GM12878 (cell line): ENCODE results near the gene NUP37. TPM values are rescaled to one million over a fixed set of nuclear protein-coding genes. Genes with fewer than 3 reads are reported as not detected.

Experiments
- ATAC-seq: fragments of 200-7000 bp; cut with Tn5 transposase; 3 replicates; pipeline ENCODE4 v1.9.1; 2020; ENCODE audit warnings: mild to moderate bottlenecking, moderate library complexity
- BruUV-seq: library from RNA; stranded (reverse); fragments of 400-500 nt; replicated peaks from 2 replicates; lab custom pipeline; 2021; lab: Mats Ljungman, UMichigan
- CTCF ChIA-PET: fragments of 300-600 bp; sonication (Branson Sonifier 250); formaldehyde crosslinking; extraction: SDS; loops from one replicate; lab custom pipeline; 2021; ENCODE audit warnings: inconsistent platforms; lab: Yijun Ruan, JAX
- POLR2A ChIA-PET: fragments of 350-600 bp; formaldehyde crosslinking; extraction: SDS; loops from one replicate; lab custom pipeline; 2021; ENCODE audit warnings: inconsistent platforms; lab: Charles Lee
- RAD21 ChIA-PET: fragments of 300-600 bp; sonication (Branson Sonifier 250); formaldehyde crosslinking; loops from one replicate; lab custom pipeline; 2023; ENCODE audit warnings: antibody characterized with exemption; ENCODE audit not compliant: unreplicated experiment; lab: Charles Lee
- SMC1A ChIA-PET: fragments of 300-600 bp; sonication (Branson Sonifier 250); formaldehyde crosslinking; loops from one replicate; lab custom pipeline; 2023; ENCODE audit not compliant: unreplicated experiment, uncharacterized antibody; lab: Charles Lee
- DNase-seq: peaks from one replicate; pipeline ENCODE4 v3.0.0-alpha.2; 2011; ENCODE audit warnings: low read depth, low spot score
- FAIRE-seq: peaks from 3 replicates; lab custom pipeline; 2011; peaks lifted over from hg19 to GRCh38; lab: Jason Lieb, UNC
- H2AFZ ChIP-seq: 2 replicates; pipeline ENCODE4 v1.6.0; 2011; ENCODE audit warnings: low read depth, low read length, control low read depth; ENCODE audit not compliant: control insufficient read depth
- H3K27ac ChIP-seq: 2 replicates; pipeline ENCODE4 v1.5.1; 2011; ENCODE audit warnings: control low read depth; ENCODE audit not compliant: control insufficient read depth, insufficient read depth
- H3K27me3 ChIP-seq, 2 experiments: replicated peaks in 1 of 2; 2 replicates each; pipeline versions ENCODE4 v1.6.0 to v1.6.1; 2011; ENCODE audit warnings: low read length in 1 of 2; ENCODE audit not compliant: control insufficient read depth in 2 of 2, insufficient read depth in 2 of 2
- H3K36me3 ChIP-seq, 2 experiments: 2 replicates each; pipeline ENCODE4 v1.5.1; 2011; ENCODE audit warnings: low read length in 1 of 2; ENCODE audit not compliant: control insufficient read depth in 2 of 2, insufficient read depth in 2 of 2
- H3K4me1 ChIP-seq: 2 replicates; pipeline ENCODE4 v1.6.1; 2011; ENCODE audit warnings: mild to moderate bottlenecking, low read length, moderate library complexity, mixed read lengths; ENCODE audit not compliant: control insufficient read depth, insufficient read depth
- H3K4me2 ChIP-seq: 2 replicates; pipeline ENCODE4 v1.6.0; 2011; ENCODE audit warnings: control low read depth; ENCODE audit not compliant: control insufficient read depth, insufficient read depth
- H3K4me3 ChIP-seq: fragments of 200-600 bp; sonication (generic); 2 replicates; pipeline ENCODE4 v1.5.1; 2016
- H3K79me2 ChIP-seq: 2 replicates; pipeline ENCODE4 v1.6.0; 2011; ENCODE audit warnings: low read length; ENCODE audit not compliant: control insufficient read depth, insufficient read depth
- H3K9ac ChIP-seq: 2 replicates; pipeline ENCODE4 v1.8.0; 2011; ENCODE audit warnings: low read length, control low read depth, mixed read lengths; ENCODE audit not compliant: control insufficient read depth, insufficient read depth
- H3K9me3 ChIP-seq: replicated peaks from 3 replicates; pipeline ENCODE4 v1.5.1; 2011; ENCODE audit warnings: mild to moderate bottlenecking, low read length; ENCODE audit not compliant: control insufficient read depth, insufficient read depth
- H4K20me1 ChIP-seq: 2 replicates; pipeline ENCODE4 v1.6.0; 2011; ENCODE audit not compliant: control insufficient read depth, insufficient read depth
- ZNF24 ChIP-seq: fragments of 450-650 bp; IDR thresholded peaks from 2 replicates; pipeline ENCODE4 v1.6.1; 2017; ENCODE audit warnings: antibody characterized with exemption, mild to moderate bottlenecking
- WGBS: methylation state at CpG from one replicate; pipeline ENCODE4 v1.1.6; 2016; ENCODE audit warnings: low lambda C conversion rate; ENCODE audit not compliant: insufficient replicate concordance, insufficient coverage; ENCODE audit errors: missing lambda C conversion rate; 5-methylcytosine and 5-hydroxymethylcytosine counted together
- in situ Hi-C: fragments of 300-500 bp; cut with MboI; formaldehyde crosslinking; loops from 9 replicates; pipeline ENCODE4 v1.14.3; 2018; ENCODE audit warnings: mixed read lengths
- intact Hi-C: fragments of 100-400 bp; cut with micrococcal nuclease; formaldehyde crosslinking; loops from one replicate; pipeline ENCODE4 v1.14.2; 2022; ENCODE audit not compliant: unreplicated experiment
- polyA plus RNA-seq, 11 experiments: library from polyadenylated mRNA; depleted of rRNA in 4 of 11; unstranded in 6 of 11; stranded (reverse) in 5 of 11; fragments of >200 nt; fragmentation: Nextera tagmentation in 4 of 11; fragmentation: Illumina TruSeq in 1 of 11; extraction: Ambion mirVana in 4 of 11; extraction: Trizol in 1 of 11; gene quantifications; 1 replicate in 1 of 11; 2 replicates in 10 of 11; pipeline versions ENCODE4 v1.2.1 to v1.2.3, GENCODE V29; 2011 to 2016; ENCODE audit warnings: inconsistent platforms in 2 of 11, missing spikeins in 2 of 11, low read depth in 1 of 11
- total RNA-seq, 4 experiments: library from RNA; depleted of rRNA in 3 of 4; stranded (reverse); fragments of >200 nt in 3 of 4; fragmentation: Illumina TruSeq in 1 of 4; extraction: Trizol in 1 of 4; gene quantifications; 2 replicates each; pipeline versions ENCODE4 v1.2.1 to v1.2.3, GENCODE V29; 2013 to 2021
- TF ChIP-seq, protein P1 (sequence below): fragments of 450-650 bp; IDR thresholded peaks from 2 replicates; pipeline ENCODE4 v1.6.1; 2017; ENCODE audit warnings: mild to moderate bottlenecking, moderate library complexity

Gene NUP37
- total and polyA plus RNA-seq, 10 of the 15 experiments (the other 5 are each of a cell fraction or from before 2014, with no cell fraction given), result 51.8 to 250 (median 99.6) TPM

DNA sequence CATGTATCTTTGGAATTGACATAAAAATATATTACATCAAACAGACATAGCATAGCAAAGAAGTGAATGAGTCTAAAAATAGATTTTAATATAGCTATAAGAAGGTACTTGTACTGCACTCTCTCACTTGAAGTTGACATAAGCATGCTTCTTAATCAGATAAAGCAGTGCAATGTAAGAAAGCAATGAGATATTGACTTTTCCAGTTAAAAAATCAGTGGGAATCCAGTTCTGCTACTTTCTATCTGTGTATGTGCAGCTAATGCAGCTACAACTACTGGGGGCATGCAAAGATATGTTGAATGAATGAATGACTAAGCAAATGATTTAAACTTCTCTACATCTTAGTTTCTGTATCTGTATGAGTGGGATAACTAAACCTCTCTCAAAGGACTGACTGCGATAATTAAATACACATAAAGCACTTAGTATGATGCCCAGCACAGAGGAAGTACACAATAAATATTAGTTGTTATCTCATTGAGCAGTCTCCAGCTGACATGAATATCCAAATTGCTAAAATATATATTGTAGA lies 68.4 kb downstream of the NUP37 start:
- Histone ChIP-seq H3K4me3 (no peak overlapping the region), H2AFZ (no peak overlapping the region), H3K27ac (peak overlapping the region; percentile 62), H3K36me3 (peaks cover 0 to 27% of the 10 kb centered on the region in 2 experiments; a peak in 3 of 4 replicates), H3K9ac (no peak overlapping the region), H3K79me2 (no peaks in the 10 kb centered on the region; the same call in none of the 2 replicates), H3K4me2 (peak overlapping the region; percentile 48), H4K20me1 (no peaks in the 10 kb centered on the region), H3K9me3 (no peaks in the 10 kb centered on the region; the same call in 2 of the 3 replicates), H3K27me3 (no peaks in the 10 kb centered on the region), H3K4me1 (peaks cover 22% of the 10 kb centered on the region)
- SMC1A ChIA-PET, result interaction anchor here (1.0 to 1.4 kb wide), 4 partner anchors 8 to 84 kb away, joined by 3 to 5 read pairs (median 4); partner anchors contain the start of gene WASHC3
- RAD21 ChIA-PET, result interaction anchor here (0.7 to 1.7 kb wide), 2 partner anchors 10 to 112 kb away, joined by 3 to 4 read pairs; no protein-coding TSS in a partner anchor
- POLR2A ChIA-PET, result interaction anchor here (1.4 kb wide), 1 partner anchor 9 kb away, joined by 3 read pairs; no protein-coding TSS in a partner anchor
- peak; percentile 96 for TF ChIP-seq ZNF24
- TF ChIP-seq, protein P1, sequence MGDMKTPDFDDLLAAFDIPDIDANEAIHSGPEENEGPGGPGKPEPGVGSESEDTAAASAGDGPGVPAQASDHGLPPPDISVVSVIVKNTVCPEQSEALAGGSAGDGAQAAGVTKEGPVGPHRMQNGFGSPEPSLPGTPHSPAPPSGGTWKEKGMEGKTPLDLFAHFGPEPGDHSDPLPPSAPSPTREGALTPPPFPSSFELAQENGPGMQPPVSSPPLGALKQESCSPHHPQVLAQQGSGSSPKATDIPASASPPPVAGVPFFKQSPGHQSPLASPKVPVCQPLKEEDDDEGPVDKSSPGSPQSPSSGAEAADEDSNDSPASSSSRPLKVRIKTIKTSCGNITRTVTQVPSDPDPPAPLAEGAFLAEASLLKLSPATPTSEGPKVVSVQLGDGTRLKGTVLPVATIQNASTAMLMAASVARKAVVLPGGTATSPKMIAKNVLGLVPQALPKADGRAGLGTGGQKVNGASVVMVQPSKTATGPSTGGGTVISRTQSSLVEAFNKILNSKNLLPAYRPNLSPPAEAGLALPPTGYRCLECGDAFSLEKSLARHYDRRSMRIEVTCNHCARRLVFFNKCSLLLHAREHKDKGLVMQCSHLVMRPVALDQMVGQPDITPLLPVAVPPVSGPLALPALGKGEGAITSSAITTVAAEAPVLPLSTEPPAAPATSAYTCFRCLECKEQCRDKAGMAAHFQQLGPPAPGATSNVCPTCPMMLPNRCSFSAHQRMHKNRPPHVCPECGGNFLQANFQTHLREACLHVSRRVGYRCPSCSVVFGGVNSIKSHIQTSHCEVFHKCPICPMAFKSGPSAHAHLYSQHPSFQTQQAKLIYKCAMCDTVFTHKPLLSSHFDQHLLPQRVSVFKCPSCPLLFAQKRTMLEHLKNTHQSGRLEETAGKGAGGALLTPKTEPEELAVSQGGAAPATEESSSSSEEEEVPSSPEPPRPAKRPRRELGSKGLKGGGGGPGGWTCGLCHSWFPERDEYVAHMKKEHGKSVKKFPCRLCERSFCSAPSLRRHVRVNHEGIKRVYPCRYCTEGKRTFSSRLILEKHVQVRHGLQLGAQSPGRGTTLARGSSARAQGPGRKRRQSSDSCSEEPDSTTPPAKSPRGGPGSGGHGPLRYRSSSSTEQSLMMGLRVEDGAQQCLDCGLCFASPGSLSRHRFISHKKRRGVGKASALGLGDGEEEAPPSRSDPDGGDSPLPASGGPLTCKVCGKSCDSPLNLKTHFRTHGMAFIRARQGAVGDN, result no peak
- intact Hi-C loops (no loop called here), in situ Hi-C loops (no loop called here)
- BruUV-seq, result no TSS peak
- FAIRE-seq (no peak), DNase-seq (no peak), ATAC-seq (peak; percentile 49)
- WGBS, result 89% methylated on average over 1 of the region's 1 CpG
- CTCF ChIA-PET, result interaction anchor here (0.6 to 1.6 kb wide), 2 partner anchors 110 to 326 kb away, joined by 3 to 4 read pairs; no protein-coding TSS in a partner anchor
